ENCODE data around the gene MFRP. TPM values are rescaled to one million over a fixed set of nuclear protein-coding genes. Genes with fewer than 3 reads are reported as not detected.

MFRP gene
- total and polyA plus RNA-seq, 9 of the 15 experiments (the other 6 are each of a cell fraction or from before 2014, with no cell fraction given), result not detected

- TF ChIP-seq REST (IDR thresholded peaks at IDR 0.05; ENCODE audit: borderline replicate concordance), result no peak
- no peak for TF ChIP-seq REST (CRISPR knock-in tag; IDR thresholded peaks at IDR 0.05; ENCODE audit: low read depth)
- TF ChIP-seq ZNF347 (CRISPR knock-in tag; IDR thresholded peaks at IDR 0.05; ENCODE audit: low read depth), result no peak
- TF ChIP-seq NCOA4 (IDR thresholded peaks at IDR 0.05; ENCODE audit: partially characterized antibody), result no peak
- TF ChIP-seq PURB (CRISPR knock-in tag; IDR thresholded peaks at IDR 0.05; ENCODE audit: low read depth), result no peak
- TF ChIP-seq, protein P1, sequence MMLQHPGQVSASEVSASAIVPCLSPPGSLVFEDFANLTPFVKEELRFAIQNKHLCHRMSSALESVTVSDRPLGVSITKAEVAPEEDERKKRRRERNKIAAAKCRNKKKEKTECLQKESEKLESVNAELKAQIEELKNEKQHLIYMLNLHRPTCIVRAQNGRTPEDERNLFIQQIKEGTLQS (IDR thresholded peaks at IDR 0.05), result peak; percentile 82
- TF ChIP-seq, protein P1 (CRISPR knock-in tag; conservative IDR thresholded peaks at IDR 0.05), result peak; percentile 59; the same call in 1 of the 2 replicates
- peak; percentile 60 for TF ChIP-seq USF1 (CRISPR knock-in tag; IDR thresholded peaks at IDR 0.05)
- TF ChIP-seq CHD4 (IDR thresholded peaks at IDR 0.05; ENCODE audit: insufficient read depth, insufficient replicate concordance, low read depth, low read length, poor library complexity, severe bottlenecking), result no peak
- TF ChIP-seq SMARCC2 (IDR thresholded peaks at IDR 0.05; ENCODE audit: low read depth), result 0 out of 2 replicates have a peak, but pooled peaks have one; percentile 35
- TF ChIP-seq COPS2 (conservative IDR thresholded peaks at IDR 0.05), result no peak
- TF ChIP-seq ZBTB26 (CRISPR knock-in tag; IDR thresholded peaks at IDR 0.05), result no peak
- no peak for TF ChIP-seq NELFE (IDR thresholded peaks at IDR 0.05; ENCODE audit: insufficient read depth, insufficient read length)
- TF ChIP-seq TOE1 (IDR thresholded peaks at IDR 0.05; ENCODE audit: borderline replicate concordance), result peak; percentile 94
- TF ChIP-seq TOE1 (CRISPR knock-in tag; IDR thresholded peaks at IDR 0.05; ENCODE audit: borderline replicate concordance, low read depth), result no peak
- no peak for TF ChIP-seq ZNF184 (CRISPR knock-in tag; IDR thresholded peaks at IDR 0.05)
Measured at GRCh38 chr11:119368121-119369034, 21.9 kb upstream of the MFRP start (continued).

All from K562 (cell line).